ENCODE measurements around the gene RGS19. TPM values are rescaled to one million over a fixed set of nuclear protein-coding genes. Genes with fewer than 3 reads are reported as not detected.

RGS19 gene
- total RNA-seq, 1 donor from 2014 or later, result 2.0 TPM

DNA sequence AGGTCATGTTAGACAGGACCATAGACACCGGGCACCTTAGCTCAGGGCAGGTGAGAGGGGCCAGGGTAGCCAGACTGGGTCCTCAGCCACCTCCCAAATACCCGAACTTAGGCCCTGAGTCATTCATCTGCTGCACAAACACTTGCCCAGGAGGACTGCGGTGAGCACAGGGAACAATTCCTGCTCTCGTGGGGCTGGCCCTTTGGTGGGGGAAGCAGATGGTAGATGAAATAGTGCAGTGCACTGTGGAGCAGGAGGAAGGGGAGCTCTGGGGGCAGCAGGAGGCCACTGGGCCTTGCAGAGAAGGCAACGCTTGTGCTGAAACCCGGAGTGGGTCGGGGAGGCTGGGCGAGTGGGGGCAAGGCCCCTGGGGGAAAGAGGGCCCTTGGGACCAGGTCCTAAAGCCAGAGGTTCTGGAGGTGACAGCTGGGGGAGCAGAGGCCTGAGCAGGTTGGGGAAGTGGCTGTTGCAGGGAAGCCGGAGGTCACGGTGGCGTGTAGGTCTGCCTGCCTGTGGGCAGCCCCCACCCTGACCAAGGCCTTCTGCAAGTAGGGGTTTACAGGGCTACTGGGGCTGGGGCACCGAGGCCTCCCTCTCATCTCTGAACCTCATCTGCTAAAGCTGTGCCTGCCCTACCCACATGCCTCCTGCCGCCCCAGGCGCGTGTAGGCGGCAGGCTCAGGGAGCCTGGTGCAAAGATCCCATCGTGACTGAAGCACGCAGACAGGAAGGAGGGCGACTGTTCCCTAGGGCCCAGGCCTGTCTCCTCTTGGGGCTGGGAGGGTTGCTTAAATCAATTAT lies 32.7 kb upstream of the RGS19 start:
- no peak overlapping the region for H3K4me3 ChIP-seq
- Mint-ChIP-seq H3K9me3 (no peaks in the 10 kb centered on the region), H3K36me3 (no peaks in the 10 kb centered on the region), H3K4me3 (no peak overlapping the region), H3K4me1 (no peaks in the 10 kb centered on the region), H3K27ac (no peak overlapping the region), H3K27me3 (ENCODE audit: insufficient read depth, low read depth) (peaks cover 19% of the 10 kb centered on the region)
- no peaks in the 10 kb centered on the region for H3K9me3 ChIP-seq (ENCODE audit: low read depth)
- H3K36me3 ChIP-seq, result no peaks in the 10 kb centered on the region
- no peak overlapping the region for H3K9ac ChIP-seq
- no peaks in the 10 kb centered on the region for H3K27me3 ChIP-seq
- no peak overlapping the region for H3K27ac ChIP-seq
- no peaks in the 10 kb centered on the region for H3K4me1 ChIP-seq
- no peaks in the 10 kb centered on the region for H4K20me1 ChIP-seq (ENCODE audit: low read depth)
- no peak for DNase-seq (ENCODE audit: low spot score)
- no peak for TF ChIP-seq CTCF (IDR thresholded peaks at IDR 0.05)
- TF ChIP-seq EZH2phosphoT487 (IDR thresholded peaks at IDR 0.05), result no peak
- no peak for TF ChIP-seq EZH2 (IDR thresholded peaks at IDR 0.05)
- no peak overlapping the region for H3K4me2 ChIP-seq
- H2AFZ ChIP-seq (replicated peaks), result no peak overlapping the region
- H3K79me2 ChIP-seq (ENCODE audit: low read depth), result no peaks in the 10 kb centered on the region
- no peaks in the 10 kb centered on the region for H3F3A ChIP-seq (ENCODE audit: low read depth)

DNA sequence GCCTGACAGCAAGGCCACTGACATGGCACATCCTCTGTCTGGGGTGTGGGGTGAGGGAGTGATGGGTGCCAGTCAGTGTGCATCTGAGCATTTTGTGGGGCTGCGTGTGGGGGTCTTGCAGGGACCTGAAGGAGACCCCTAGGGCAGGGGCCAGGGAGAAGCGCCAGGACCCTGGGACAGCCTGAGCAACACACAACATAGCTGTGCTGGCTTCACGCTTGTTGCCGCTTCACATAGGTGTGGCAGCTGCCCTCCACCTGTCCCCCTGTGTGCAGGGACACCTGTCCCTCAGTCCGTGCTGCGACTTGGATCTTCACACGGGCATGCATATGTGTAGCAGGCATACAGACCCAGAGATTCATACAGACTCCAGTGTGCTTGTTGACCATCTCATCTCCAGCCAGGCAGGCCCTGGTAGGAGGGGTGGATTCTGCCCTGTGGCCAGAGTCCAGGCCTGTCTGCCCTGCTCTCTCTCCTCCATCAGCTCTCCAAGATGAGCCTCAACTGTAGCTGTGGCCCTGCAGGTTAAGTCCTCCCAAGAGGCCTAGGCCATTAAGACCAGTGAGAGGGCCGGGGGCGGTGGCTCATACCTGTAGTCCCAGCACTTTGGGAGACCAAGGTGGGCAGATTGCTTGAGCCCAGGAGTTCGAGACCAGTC lies 31.2 kb upstream of the RGS19 start:
- Mint-ChIP-seq H3K4me3 (no peak overlapping the region), H3K27ac (peak overlapping the region; percentile 14), H3K36me3 (no peaks in the 10 kb centered on the region), H3K4me1 (peaks cover 2% of the 10 kb centered on the region), H3K27me3 (ENCODE audit: insufficient read depth, low read depth) (peaks cover 20% of the 10 kb centered on the region), H3K9me3 (no peaks in the 10 kb centered on the region)
- no peaks in the 10 kb centered on the region for H3K27me3 ChIP-seq
- H2AFZ ChIP-seq (replicated peaks), result no peak overlapping the region
- DNase-seq (ENCODE audit: low spot score), result no peak
- H4K20me1 ChIP-seq (ENCODE audit: low read depth), result no peaks in the 10 kb centered on the region
- no peaks in the 10 kb centered on the region for H3K4me1 ChIP-seq
- no peak overlapping the region for H3K4me3 ChIP-seq
- H3K9ac ChIP-seq, result no peak overlapping the region
- no peak overlapping the region for H3K27ac ChIP-seq
- H3K79me2 ChIP-seq (ENCODE audit: low read depth), result no peaks in the 10 kb centered on the region
- no peaks in the 10 kb centered on the region for H3F3A ChIP-seq (ENCODE audit: low read depth)
- H3K9me3 ChIP-seq (ENCODE audit: low read depth), result no peaks in the 10 kb centered on the region
- no peaks in the 10 kb centered on the region for H3K36me3 ChIP-seq
- H3K4me2 ChIP-seq, result no peak overlapping the region
- TF ChIP-seq CTCF (IDR thresholded peaks at IDR 0.05) (no peak), EZH2 (IDR thresholded peaks at IDR 0.05) (no peak), EZH2phosphoT487 (IDR thresholded peaks at IDR 0.05) (no peak)

- H3K4me3 ChIP-seq, result no peak overlapping the region
Measured at GRCh38 chr20:64109831-64110391, 30.6 kb upstream of the RGS19 start.

More at GRCh38 chr20:64109831-64110391, 30.6 kb upstream of the RGS19 start:
- H3K9me3 Mint-ChIP-seq, result no peaks in the 10 kb centered on the region
- Histone ChIP-seq H3F3A (ENCODE audit: low read depth) (no peaks in the 10 kb centered on the region), H3K4me1 (no peaks in the 10 kb centered on the region), H3K9me3 (ENCODE audit: low read depth) (no peaks in the 10 kb centered on the region), H3K4me2 (no peak overlapping the region), H3K79me2 (ENCODE audit: low read depth) (no peaks in the 10 kb centered on the region), H3K27ac (no peak overlapping the region), H3K36me3 (no peaks in the 10 kb centered on the region), H2AFZ (replicated peaks) (no peak overlapping the region), H4K20me1 (ENCODE audit: low read depth) (no peaks in the 10 kb centered on the region), H3K9ac (no peak overlapping the region), H3K27me3 (no peaks in the 10 kb centered on the region)
- H3K36me3 Mint-ChIP-seq, result no peaks in the 10 kb centered on the region
- peaks cover 20% of the 10 kb centered on the region for H3K27me3 Mint-ChIP-seq (ENCODE audit: insufficient read depth, low read depth)
- no peak overlapping the region for H3K27ac Mint-ChIP-seq
- TF ChIP-seq EZH2phosphoT487 (IDR thresholded peaks at IDR 0.05), result no peak
- no peak for TF ChIP-seq EZH2 (IDR thresholded peaks at IDR 0.05)
- no peak overlapping the region for H3K4me3 Mint-ChIP-seq
- DNase-seq (ENCODE audit: low spot score), result no peak
- peaks cover 2% of the 10 kb centered on the region for H3K4me1 Mint-ChIP-seq
